GM21528 (cell line): ENCODE measurements around the gene CYTH3.
"Not testable (repeated sequence)": the region's sequence is repeated elsewhere in the genome, so short reads cannot be mapped to it uniquely, and the experiment has no call there.

Source experiments
- ATAC-seq: cut with Tn5 transposase; IDR thresholded peaks from one replicate; pipeline ENCODE4 v1.9.1; 2021; ENCODE audit warnings: mild to moderate bottlenecking, moderate library complexity; ENCODE audit not compliant: unreplicated experiment, low FRiP score

Gene CYTH3

DNA sequence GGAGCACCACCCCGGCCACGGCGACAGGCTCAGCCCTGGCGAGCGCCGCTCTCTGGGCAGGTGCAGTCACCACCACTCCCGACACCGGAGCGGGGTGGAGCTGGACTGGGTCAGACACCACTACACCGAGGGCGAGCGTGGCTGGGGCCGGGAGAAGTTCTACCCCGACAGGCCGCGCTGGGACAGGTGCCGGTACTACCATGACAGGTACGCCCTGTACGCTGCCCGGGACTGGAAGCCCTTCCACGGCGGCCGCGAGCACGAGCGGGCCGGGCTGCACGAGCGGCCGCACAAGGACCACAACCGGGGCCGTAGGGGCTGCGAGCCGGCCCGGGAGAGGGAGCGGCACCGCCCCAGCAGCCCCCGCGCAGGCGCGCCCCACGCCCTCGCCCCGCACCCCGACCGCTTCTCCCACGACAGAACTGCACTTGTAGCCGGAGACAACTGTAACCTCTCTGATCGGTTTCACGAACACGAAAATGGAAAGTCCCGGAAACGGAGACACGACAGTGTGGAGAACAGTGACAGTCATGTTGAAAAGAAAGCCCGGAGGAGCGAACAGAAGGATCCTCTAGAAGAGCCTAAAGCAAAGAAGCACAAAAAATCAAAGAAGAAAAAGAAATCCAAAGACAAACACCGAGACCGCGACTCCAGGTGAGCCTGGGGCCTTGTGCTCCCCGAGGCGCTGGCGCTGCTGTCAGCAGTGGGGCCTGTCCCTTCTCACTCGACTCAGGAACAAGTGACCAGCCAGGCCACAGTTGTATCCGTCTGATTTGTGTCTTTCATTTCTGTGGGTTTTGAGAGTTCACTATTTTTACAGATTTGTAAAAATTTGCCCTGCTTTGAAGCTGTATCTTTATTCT lies 117.7 kb downstream of the CYTH3 start:
- ATAC-seq = no peak

DNA sequence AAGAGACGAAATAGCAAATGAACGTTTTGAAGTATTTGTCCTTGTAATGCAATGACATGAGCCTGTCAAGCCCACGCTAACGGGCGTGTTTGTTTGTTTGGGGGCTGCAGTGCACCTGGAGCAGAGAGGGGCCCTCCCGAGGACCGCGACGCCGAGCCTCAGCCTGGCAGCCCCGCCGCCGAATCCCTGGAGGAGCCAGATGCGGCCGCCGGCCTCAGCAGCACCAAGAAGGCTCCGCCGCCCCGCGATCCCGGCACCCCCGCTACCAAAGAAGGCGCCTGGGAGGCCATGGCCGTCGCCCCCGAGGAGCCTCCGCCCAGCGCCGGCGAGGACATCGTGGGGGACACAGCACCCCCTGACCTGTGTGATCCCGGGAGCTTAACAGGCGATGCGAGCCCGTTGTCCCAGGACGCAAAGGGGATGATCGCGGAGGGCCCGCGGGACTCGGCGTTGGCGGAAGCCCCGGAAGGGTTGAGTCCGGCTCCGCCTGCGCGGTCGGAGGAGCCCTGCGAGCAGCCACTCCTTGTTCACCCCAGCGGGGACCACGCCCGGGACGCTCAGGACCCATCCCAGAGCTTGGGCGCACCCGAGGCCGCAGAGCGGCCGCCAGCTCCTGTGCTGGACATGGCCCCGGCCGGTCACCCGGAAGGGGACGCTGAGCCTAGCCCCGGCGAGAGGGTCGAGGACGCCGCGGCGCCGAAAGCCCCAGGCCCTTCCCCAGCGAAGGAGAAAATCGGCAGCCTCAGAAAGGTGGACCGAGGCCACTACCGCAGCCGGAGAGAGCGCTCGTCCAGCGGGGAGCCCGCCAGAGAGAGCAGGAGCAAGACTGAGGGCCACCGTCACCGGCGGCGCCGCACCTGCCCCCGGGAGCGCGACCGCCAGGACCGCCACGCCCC lies 118.5 kb downstream of the CYTH3 start:
- ATAC-seq = no peak

DNA sequence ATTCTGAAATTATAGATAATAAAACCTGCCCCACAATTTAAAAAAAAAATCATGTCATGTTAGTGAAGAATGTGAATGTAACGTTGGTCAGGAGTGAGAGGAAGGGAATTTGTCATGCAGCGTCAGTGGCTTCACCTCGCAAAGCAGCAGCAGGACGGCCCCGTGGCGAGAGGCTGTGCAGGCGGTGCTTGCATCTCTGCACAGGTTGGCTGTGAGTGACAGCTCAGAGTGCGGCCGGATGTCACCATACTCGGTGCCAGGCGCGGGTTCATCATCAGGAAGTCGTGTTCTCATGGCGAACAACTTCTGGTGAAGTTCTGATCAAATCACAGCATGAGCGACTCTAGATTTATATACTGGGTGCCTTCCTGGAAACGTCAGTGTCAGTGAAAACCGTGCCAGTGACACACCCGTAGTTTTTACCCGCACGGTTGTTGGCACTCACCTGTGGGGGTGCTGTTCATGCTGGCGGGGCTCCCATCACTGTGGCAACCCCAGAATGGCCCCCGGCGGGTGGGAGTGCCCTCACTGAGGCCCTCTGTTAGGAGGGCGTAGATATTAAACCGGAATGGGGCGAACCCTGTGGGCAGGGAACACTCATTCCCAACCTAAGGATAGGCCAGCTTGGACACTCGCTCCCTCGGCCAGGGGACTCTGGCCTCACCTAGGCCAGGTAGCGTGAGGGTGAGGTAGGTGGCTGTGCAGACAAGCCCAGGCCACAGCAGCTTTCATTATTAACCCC lies 120.3 kb downstream of the CYTH3 start:
- ATAC-seq = no peak

DNA sequence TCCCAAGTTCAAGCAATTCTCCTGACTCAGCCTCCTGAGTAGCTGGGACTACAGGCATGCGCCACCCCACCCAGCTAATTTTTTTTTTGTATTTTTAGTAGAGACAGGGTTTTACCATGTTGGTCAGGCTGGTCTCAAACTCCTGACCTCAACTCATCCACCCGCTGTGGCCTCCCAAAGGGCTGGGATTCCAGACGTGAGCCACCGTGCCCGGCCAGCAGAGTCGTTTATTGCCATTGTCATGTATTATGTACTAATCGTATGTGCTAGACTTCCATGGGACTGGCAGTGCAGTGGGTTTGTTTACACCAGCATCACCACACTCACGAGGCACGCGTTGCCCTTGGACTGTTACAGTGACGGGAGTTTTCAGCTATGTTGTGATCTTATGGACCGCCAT lies 120.9 kb downstream of the CYTH3 start:
- ATAC-seq = not testable (repeated sequence)

DNA sequence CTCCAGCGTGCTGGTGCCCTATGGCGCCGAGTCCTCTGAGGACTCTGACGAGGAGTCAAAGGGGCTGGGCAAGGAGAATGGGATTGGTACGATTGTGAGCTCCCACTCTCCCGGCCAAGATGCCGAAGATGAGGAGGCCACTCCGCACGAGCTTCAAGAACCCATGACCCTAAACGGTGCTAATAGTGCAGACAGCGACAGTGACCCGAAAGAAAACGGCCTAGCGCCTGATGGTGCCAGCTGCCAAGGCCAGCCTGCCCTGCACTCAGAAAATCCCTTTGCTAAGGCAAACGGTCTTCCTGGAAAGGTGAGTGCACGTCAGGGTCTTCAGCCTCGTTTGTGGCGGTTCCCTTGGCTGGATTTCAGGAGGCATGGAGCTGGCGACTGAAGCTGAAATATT lies 122.4 kb downstream of the CYTH3 start:
- no peak for ATAC-seq

DNA sequence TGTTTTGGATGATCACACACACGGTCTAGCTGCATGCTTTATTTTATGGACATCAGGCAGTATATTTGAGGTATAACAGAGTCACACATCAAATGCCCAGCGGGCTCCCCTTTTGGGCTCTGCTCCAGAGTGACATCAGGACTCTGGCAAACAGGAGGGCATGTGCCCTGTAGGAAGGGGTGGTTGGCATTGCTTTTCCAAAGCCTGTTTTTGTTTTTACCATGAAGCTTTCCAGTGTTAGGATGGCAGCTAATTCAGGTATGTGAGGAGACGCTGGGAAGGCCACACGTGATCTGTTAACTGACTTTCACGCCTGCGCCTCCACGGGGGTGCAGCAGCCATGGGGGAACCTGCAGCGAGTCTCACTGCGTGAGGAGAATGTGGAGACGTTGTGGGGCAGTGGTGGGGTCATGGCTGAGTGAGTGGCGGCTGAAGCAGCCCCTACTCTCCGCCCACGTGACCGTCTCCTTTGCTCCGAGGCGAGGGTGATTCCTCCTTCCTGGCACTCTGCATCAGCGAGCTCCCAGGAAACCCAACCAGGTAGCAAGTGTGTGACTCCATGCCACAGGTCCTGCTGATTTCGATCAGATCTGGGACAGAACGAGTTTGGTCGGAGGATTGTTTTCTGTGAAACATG lies 123.6 kb downstream of the CYTH3 start:
- no peak for ATAC-seq

DNA sequence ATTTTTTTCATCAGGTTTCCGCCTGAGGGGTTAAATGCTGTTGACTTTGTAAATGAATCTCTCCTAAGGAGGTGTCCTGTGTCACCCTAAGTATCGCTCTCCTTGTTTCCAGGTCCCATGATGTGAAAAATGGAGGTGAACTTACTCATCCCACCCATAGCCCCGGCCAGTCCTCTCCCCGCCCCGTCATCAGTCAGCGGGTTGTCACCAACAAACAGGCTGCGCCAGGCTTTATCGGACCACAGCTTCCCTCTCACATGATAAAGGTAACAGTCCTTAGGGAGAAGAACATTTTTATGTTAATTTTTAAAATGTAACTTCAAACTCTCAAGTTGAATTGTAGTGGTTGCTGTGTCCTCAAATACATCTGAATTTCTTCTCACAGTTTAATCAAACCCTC lies 124.8 kb downstream of the CYTH3 start:
- no peak for ATAC-seq

DNA sequence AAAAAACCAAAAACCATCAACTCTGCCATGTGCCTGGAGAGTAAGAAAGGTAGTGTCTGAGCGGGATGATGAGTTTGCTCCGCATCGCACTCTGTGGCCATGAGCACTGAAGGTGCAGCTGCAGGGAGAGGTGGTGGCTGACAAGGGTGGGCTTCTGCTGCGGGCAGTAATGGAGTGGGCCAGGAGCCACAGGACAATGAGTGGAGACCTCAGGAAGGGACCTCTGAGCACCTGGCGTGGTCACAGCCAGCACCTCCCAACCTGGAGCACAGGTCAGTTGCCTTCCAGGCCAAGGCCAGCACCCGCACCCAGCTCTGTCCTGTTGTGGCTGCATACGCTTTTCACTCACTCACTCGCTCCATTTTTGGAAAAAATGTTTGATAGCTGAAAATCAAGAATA lies 125.8 kb downstream of the CYTH3 start:
- no peak for ATAC-seq

DNA sequence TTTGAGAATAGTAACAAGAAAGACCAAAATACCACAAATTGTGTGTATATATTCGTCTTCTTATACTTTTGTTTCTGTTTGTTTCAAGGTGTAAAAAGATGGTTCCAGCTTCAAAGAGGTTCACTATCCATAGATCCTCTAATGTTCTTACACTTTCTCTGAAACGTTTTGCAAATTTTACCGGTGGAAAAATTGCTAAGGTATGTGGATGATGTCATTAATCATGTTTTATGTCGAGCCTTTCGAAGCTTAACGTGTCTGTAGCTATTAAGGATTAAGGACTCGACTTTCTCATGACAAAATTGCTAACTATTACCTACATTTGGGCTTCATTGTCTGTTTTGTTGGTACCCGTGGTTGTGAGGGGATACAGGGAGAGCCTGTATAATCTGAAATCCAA lies 128.4 kb downstream of the CYTH3 start:
- ATAC-seq = no peak

DNA sequence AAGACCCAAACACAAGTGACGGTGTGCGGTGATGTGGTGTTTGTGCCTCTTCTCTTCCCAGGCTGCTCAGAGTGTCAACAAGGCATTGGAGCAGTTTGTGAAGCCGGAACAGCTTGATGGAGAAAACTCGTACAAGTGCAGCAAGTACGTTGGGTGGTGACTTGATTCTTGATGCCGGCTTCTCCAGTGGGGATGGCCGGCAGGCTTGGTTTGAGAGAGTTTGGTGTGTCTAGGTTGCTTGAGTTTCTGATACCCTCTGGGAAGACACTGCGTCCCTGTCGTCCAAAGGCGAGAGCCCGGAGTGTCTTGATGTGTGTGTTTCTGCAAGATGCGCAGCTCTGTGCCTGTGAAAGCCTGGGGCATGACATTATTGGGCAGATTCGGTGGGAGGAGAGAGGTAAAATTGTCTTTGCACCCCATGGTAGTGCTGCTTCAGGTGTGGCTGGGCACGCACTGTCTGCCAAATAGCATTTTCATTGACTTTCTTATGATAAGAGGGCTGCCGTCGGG lies 129.5 kb downstream of the CYTH3 start:
- no peak for ATAC-seq

DNA sequence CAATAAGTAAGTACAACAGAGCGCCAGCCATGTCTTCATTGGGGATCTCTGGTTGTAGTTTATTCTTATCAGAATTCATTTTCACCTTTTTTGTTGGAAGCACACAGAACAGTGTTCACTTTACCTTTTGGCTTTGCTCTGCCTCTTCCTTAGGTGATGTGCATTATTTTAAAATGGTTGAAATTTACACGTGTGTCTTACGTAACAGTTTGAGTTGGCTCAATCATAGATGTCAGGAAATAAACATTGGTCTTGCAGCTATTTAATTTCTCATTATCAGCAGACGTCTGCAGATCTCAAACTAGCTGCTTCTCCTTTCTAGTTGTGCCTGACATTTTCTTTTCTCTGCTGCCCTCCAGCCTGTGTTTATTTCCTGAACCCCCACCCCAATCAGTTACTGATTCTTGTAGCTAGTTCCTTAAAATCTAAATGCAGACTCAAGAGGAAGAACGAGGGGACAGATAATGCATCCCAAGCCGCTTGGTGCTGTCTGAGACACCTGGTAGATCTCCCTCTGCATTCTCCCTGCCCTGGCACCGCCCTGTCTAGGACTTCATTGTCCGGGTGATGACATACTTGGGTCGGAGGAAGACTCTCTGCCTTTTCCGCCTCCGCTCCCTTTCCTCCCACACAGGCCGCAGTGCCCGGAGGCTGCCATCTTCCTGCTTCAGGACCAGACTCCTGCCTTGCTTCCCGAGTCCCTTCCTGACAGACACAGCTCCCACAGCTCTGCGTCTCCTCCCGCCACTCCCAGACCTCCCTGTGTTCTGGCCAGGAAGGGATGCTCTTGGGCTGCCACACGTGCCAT lies 133.0 kb downstream of the CYTH3 start:
- ATAC-seq = no peak

DNA sequence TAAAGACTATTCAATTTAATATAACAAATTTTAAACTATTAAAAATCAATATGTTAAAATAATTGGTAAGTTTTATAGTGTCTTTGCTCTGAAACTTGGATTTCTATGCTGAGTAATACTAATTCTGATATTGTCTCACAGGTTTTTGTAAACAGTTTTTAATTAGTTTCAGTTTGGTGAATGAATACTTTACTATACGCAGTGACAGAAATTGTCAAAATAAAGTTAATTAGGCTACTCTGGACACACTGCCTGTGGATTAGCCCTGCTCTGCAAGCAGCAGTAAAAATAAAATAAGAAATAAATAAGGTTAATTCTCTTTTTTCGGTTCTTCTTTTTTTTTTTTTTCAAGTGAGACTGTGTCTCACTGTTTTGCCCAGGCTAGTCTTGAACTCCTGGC lies 135.9 kb downstream of the CYTH3 start:
- ATAC-seq = no peak

DNA sequence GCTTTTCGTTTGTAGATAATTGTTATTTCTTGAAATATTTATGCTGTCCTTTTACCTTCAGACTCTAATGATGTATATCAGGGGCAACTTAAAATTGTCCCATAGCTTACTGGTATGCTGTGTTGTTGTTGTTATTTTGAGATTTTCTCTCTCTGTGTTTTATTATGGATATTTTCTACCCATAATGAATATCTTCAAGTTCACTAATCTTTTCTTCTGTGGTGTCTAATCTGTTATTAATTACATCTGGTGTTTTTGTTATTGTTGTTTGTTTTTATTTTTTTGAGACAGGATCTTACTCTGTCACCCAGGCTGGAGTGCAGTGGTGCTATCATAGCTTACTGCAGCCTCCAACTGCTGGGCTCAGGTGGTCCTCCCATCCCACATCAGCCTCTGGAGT lies 139.2 kb downstream of the CYTH3 start:
- no peak for ATAC-seq

DNA sequence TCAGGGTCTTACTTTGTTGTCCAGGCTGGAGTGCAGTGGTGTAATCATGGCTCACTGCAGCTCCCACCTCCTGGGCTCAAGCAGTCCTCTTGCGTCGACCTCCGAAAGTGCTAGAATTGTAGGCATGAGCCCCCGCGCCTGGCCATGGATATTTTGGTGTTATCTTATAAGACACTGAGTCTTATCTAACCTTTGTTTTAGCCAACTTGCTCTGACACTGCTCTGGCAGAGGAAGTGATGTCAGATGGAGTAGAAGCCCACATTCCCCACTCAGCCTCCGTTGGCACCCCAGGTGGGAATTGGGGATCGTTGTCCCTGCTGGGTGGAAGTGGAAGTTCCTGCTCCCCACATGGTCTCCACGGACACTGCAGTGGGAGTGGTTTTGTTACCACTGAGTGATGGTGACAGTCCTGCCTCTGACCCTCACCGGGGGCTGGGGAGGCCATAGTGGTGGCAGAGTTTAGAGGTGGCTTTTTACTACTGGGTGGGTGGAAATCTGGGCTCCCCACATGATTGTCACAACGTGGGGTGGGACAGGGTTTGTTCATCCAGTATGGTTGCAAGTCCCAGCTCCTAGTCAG lies 142.3 kb downstream of the CYTH3 start:
- ATAC-seq = no peak

DNA sequence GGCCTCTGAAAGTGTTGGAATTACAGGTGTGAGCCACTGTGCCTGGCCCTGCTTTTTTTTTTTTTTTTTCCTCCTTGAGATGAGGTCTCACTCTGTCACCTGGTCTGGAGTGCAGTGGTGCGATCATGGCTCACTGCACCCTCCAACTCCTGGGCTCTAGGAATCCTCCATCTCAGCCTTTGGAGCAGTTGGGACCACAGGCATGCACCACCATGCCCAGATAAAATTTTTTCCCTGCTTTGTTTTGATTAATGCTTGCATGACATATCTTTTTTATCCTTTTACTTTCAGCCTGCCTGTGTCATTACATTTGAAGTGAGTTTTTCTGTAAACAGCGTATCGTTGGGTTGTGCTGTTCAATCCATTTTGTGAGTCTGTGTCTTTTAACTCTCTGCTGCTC lies 144.2 kb downstream of the CYTH3 start:
- ATAC-seq = no peak

DNA sequence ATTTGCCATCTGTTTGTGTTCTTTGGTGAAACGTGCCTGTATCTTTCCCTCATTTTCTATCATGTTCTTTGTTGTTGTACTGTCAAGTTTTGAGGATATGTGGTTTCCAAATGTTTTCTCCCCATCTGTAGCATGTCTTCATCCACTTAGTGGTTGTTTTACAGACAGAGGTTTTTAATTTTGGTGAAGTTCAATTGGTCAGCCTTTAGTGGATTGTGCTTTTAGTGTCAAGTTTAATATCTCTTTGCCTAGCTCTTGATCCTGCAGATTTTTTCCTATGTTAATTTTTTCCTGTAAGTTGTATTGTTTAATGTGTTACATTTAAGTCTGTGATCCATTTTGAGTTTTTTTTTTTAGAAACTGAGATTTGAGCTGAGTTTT lies 145.3 kb downstream of the CYTH3 start:
- ATAC-seq = no peak

DNA sequence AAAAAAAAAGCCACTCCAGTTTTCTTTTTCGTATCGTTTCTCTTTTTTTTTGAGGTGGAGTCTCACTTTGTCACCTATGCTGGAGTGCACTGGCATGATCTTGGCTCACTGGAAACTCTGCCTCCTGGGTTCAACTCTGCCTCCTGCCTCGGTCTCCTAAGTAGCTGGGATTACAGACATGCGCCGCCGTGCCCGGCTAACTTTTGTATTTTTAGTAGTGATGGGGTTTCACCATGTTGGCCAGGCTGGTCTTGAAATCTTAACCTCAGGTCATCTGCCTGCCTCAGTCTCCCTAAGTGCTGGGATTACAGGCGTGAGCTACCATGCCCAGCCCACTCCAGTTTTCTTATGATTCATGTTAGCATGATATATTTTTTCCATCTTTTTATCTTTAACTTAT lies 148.6 kb downstream of the CYTH3 start:
- no peak for ATAC-seq

DNA sequence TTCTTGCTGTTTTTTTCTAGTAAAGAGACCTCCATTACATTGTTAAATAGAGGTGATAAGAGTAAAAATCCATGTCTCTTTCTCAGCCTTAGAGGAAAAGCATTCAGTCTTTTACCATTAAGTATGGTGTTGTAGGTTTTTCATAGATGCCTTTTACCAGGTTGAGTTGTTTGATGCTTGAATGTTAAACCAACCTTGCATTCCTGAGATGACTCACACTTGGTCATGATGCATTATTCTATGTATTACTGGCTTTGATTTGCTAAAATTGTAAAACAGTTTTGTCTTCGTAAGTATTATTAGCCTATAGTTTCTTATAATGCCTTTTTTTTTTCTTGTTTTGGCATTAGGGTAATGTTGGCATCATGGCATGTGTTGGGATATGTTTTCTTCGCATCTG lies 151.3 kb downstream of the CYTH3 start:
- ATAC-seq = no peak

DNA sequence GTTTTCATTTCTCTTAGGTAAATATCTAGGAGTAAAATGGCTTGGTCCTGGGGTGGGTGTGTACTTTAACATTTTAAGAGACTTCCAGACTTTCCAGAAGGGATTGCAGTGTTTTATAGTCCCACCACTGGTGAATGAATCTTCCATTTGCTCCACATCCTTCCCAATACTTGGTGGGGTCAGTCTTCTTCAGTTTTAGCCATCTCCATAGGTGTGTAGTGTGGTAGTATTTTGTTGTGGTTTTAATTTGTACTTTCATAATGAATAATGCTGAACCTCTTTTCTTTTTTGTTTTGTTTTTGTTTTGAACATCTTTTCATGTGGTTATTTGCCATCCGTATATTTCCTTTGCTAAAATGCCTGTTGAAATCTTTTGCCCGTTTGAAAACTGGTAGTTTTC lies 154.9 kb downstream of the CYTH3 start:
- ATAC-seq = no peak
